ENCODE data around the gene PRKRIP1. TPM values are rescaled to one million over a fixed set of nuclear protein-coding genes. Genes with fewer than 3 reads are reported as not detected.
"Not testable (repeated sequence)": the region's sequence is repeated elsewhere in the genome, so short reads cannot be mapped to it uniquely, and the experiment has no call there.

PRKRIP1 gene
- polyA plus RNA-seq, 1 donor (not counting 4 experiments of a cell fraction or from before 2014, with no cell fraction given) = 12.5 TPM

DNA sequence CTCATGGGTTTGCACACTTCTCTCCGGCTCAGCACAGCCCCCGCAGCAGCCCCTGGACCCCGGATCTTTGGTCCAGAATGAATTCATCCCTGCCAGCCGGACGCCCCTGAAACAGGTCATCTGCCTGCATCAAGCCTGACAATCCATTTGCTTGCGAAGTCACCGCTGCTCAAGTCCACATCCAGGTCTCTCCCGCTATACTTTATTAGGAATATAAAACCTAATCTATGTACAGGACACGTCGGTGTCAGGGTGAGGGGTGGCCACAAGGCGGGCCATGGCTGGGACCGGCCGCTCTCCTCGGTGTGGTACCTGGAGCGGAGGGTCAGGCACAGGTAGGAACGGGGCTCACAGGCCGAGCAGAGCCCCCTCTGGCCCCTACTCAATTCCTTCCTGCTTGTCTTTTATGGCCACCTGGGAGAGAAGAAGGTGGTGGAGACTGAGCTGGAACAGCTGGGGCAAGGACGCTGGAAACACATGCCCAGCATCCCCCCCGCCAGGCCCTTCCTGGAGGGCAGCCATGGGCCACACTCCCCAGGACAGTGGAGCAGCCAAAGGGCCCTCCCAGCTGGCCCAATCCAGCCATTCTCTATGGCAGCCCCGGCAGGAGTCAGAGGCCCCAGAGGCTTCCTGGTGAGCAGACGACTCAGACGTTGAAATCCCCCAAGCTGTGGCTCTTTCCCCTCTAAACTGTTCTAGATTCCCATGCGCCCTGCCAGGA is 77.3 kb downstream of the PRKRIP1 start:
- Histone ChIP-seq H3K9me1 (ENCODE audit: control insufficient read depth, extremely low read depth, insufficient read depth, low read length) (no peaks in the 10 kb centered on the region), H3K9ac (ENCODE audit: control insufficient read depth, extremely low read depth, insufficient read depth, low read length) (no peak overlapping the region), H3K4me3 (ENCODE audit: control insufficient read depth in 2 of 3, extremely low read depth in 1 of 3, insufficient read depth in 2 of 3, low read depth in 1 of 3, low read length in 3 of 3) (no peak overlapping the region), H3K27me3 (ENCODE audit: control insufficient read depth, extremely low read depth, insufficient read depth, low read length) (no peaks in the 10 kb centered on the region), H3K79me2 (ENCODE audit: control insufficient read depth, insufficient read depth, low read length) (peaks cover 2% of the 10 kb centered on the region), H2AFZ (ENCODE audit: control insufficient read depth, low read length) (no peak overlapping the region), H3K4me1 (ENCODE audit: control insufficient read depth, extremely low read depth, insufficient read depth, low read length) (no peaks in the 10 kb centered on the region), H3K36me3 (ENCODE audit: control insufficient read depth in 2 of 2, extremely low read depth in 1 of 2, insufficient read depth in 2 of 2, low read length in 2 of 2) (peaks cover 6 to 8% of the 10 kb centered on the region in 2 experiments), H3K4me2 (ENCODE audit: control insufficient read depth, extremely low read depth, insufficient read depth, low read depth, low read length) (no peak overlapping the region), H3K27ac (ENCODE audit: control insufficient read depth, insufficient read depth, low read length) (no peak overlapping the region), H3K9me3 (ENCODE audit: control insufficient read depth, low read depth, low read length) (no peaks in the 10 kb centered on the region), H4K20me1 (ENCODE audit: control insufficient read depth, extremely low read depth, insufficient read depth, low read length) (no peaks in the 10 kb centered on the region)
- dilution Hi-C loops (cut with MboI; ENCODE audit: extremely low pct_ligation_motif_present, low sequenced_read_pairs) = no loop called here
- no peak for FAIRE-seq
- DNase-seq (ENCODE audit: low read depth, low spot score) = no peak
- no peak for TF ChIP-seq EZH2 (IDR thresholded peaks at IDR 0.05; ENCODE audit: low read length)
- TF ChIP-seq, protein P1, sequence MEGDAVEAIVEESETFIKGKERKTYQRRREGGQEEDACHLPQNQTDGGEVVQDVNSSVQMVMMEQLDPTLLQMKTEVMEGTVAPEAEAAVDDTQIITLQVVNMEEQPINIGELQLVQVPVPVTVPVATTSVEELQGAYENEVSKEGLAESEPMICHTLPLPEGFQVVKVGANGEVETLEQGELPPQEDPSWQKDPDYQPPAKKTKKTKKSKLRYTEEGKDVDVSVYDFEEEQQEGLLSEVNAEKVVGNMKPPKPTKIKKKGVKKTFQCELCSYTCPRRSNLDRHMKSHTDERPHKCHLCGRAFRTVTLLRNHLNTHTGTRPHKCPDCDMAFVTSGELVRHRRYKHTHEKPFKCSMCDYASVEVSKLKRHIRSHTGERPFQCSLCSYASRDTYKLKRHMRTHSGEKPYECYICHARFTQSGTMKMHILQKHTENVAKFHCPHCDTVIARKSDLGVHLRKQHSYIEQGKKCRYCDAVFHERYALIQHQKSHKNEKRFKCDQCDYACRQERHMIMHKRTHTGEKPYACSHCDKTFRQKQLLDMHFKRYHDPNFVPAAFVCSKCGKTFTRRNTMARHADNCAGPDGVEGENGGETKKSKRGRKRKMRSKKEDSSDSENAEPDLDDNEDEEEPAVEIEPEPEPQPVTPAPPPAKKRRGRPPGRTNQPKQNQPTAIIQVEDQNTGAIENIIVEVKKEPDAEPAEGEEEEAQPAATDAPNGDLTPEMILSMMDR (optimal IDR thresholded peaks at IDR 0.05 in 1 of 3, IDR thresholded peaks at IDR 0.05 in 1 of 3, conservative IDR thresholded peaks at IDR 0.05 in 1 of 3; ENCODE audit: extremely low read depth in 1 of 3, insufficient read depth in 2 of 3, low read length in 3 of 3) = no peak

DNA sequence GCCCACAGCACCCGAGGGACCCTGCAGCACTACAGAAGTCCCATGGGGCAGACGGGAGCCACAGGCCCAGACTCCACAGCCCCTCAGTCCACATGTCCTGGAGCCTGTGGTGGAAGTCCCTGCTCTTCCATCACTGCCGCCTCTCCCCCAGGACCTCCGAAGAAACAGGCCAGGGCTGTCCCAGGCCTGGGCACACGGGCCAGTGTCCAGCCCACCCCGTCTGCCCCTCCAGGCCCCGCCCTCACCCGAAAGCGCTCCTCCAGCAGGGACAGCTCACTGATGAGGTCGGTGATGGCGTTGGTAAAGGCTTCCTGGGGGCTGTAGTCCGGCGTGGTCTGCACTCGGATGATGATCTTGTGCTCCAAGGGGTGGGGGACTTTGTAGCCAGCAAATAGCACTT is 78.0 kb downstream of the PRKRIP1 start:
- H3K36me3 ChIP-seq (ENCODE audit: control insufficient read depth in 2 of 2, extremely low read depth in 1 of 2, insufficient read depth in 2 of 2, low read length in 2 of 2); H3K27me3 ChIP-seq (ENCODE audit: control insufficient read depth, extremely low read depth, insufficient read depth, low read length); H3K9me3 ChIP-seq (ENCODE audit: control insufficient read depth, low read depth, low read length); H3K4me3 ChIP-seq (ENCODE audit: control insufficient read depth in 2 of 3, extremely low read depth in 1 of 3, insufficient read depth in 2 of 3, low read depth in 1 of 3, low read length in 3 of 3); H3K4me2 ChIP-seq (ENCODE audit: control insufficient read depth, extremely low read depth, insufficient read depth, low read depth, low read length); H2AFZ ChIP-seq (ENCODE audit: control insufficient read depth, low read length); DNase-seq (ENCODE audit: low read depth, low spot score); H4K20me1 ChIP-seq (ENCODE audit: control insufficient read depth, extremely low read depth, insufficient read depth, low read length); H3K9me1 ChIP-seq (ENCODE audit: control insufficient read depth, extremely low read depth, insufficient read depth, low read length); H3K4me1 ChIP-seq (ENCODE audit: control insufficient read depth, extremely low read depth, insufficient read depth, low read length); H3K9ac ChIP-seq (ENCODE audit: control insufficient read depth, extremely low read depth, insufficient read depth, low read length); FAIRE-seq; H3K79me2 ChIP-seq (ENCODE audit: control insufficient read depth, insufficient read depth, low read length); H3K27ac ChIP-seq (ENCODE audit: control insufficient read depth, insufficient read depth, low read length); dilution Hi-C loops (cut with MboI; ENCODE audit: extremely low pct_ligation_motif_present, low sequenced_read_pairs): not testable (repeated sequence)

DNA sequence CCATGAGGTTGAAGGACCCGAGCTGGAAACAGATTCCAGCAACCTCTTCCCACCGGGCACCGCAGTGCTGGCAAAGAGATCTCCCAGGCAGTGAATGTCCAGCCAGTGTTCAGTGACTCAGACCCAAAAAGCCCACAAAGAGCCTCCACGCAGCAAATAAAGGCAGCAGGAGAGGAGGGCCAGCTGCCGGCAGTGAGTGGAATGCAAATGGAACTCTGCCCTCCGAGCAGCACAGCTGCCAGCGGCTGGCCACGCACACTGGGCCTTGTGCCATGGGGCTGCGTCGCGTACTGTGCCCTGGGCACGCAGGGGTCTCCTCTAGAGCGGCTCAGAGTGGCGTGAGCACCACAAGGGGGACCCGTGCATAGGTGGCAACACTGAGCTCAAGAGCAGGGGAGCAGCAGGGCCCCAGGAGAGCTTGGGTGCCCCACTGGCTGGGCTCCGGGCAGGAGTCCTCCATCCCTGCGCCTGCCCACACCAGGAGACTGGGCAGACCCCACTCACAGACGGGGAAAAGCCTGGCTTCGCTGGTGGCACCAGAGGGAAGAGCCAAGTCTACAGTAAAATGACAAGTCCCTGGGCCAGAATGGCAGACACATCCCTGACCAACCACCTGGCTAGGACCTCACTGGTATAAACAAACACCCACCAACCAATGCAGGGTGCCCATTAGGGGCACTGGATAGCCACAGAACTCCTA is 78.7 kb downstream of the PRKRIP1 start:
- H3K4me3 ChIP-seq (ENCODE audit: control insufficient read depth in 2 of 3, extremely low read depth in 1 of 3, insufficient read depth in 2 of 3, low read depth in 1 of 3, low read length in 3 of 3); H3K36me3 ChIP-seq (ENCODE audit: control insufficient read depth in 2 of 2, extremely low read depth in 1 of 2, insufficient read depth in 2 of 2, low read length in 2 of 2); H2AFZ ChIP-seq (ENCODE audit: control insufficient read depth, low read length); FAIRE-seq; H4K20me1 ChIP-seq (ENCODE audit: control insufficient read depth, extremely low read depth, insufficient read depth, low read length); H3K27ac ChIP-seq (ENCODE audit: control insufficient read depth, insufficient read depth, low read length); H3K4me1 ChIP-seq (ENCODE audit: control insufficient read depth, extremely low read depth, insufficient read depth, low read length); H3K9ac ChIP-seq (ENCODE audit: control insufficient read depth, extremely low read depth, insufficient read depth, low read length); H3K79me2 ChIP-seq (ENCODE audit: control insufficient read depth, insufficient read depth, low read length); H3K27me3 ChIP-seq (ENCODE audit: control insufficient read depth, extremely low read depth, insufficient read depth, low read length); dilution Hi-C loops (cut with MboI; ENCODE audit: extremely low pct_ligation_motif_present, low sequenced_read_pairs); DNase-seq (ENCODE audit: low read depth, low spot score); H3K4me2 ChIP-seq (ENCODE audit: control insufficient read depth, extremely low read depth, insufficient read depth, low read depth, low read length); H3K9me3 ChIP-seq (ENCODE audit: control insufficient read depth, low read depth, low read length); H3K9me1 ChIP-seq (ENCODE audit: control insufficient read depth, extremely low read depth, insufficient read depth, low read length): not testable (repeated sequence)

Small RNA genes lying within 50 kb of the gene (small RNA-seq; reads per million reads assigned to genes)
- gene AC091390.4 (ENCODE audit: insufficient read length in 3 of 3, low read depth in 3 of 3, low replicate concordance in 1 of 3) = 0 reads per million in 3 experiments
- gene MIR548O (ENCODE audit: insufficient read length in 3 of 3, low read depth in 3 of 3, low replicate concordance in 1 of 3) = 0 reads per million in 3 experiments

Other genes starting within 250 kb of the PRKRIP1 start
- gene SH2B2, start 109.5 kb upstream of the PRKRIP1 start, polyA plus RNA-seq = 0.26 to 0.64 TPM (median 0.59 TPM) in 3 replicates
- gene SPDYE6, start 39.9 kb upstream of the PRKRIP1 start, polyA plus RNA-seq = not detected in 3 replicates
- 2.0 to 4.3 TPM (median 4.1 TPM) in 3 replicates for gene ORAI2, start 37.2 kb downstream of the PRKRIP1 start, polyA plus RNA-seq
- 3.1 to 5.5 TPM (median 3.7 TPM) in 3 replicates for gene ALKBH4, start 68.5 kb downstream of the PRKRIP1 start, polyA plus RNA-seq
- 11.3 to 15.3 TPM (median 14.4 TPM) in 3 replicates for gene LRWD1, start 68.6 kb downstream of the PRKRIP1 start, polyA plus RNA-seq
- 65.0 to 71.8 TPM (median 65.9 TPM) in 3 replicates for gene POLR2J, start 82.6 kb downstream of the PRKRIP1 start, polyA plus RNA-seq
- 0.45 to 1.2 TPM (median 0.49 TPM) in 3 replicates for gene RASA4B, start 121.4 kb downstream of the PRKRIP1 start, polyA plus RNA-seq
- 4.6 to 27.3 TPM (median 6.3 TPM) in 3 replicates for gene UPK3BL2, start 147.3 kb downstream of the PRKRIP1 start, polyA plus RNA-seq
- gene SPDYE2, start 154.9 kb downstream of the PRKRIP1 start, polyA plus RNA-seq = not detected in 3 replicates
- gene POLR2J3, start 176.2 kb downstream of the PRKRIP1 start, polyA plus RNA-seq = 30.0 to 93.6 TPM (median 44.4 TPM) in 3 replicates
- gene RASA4, start 220.4 kb downstream of the PRKRIP1 start, polyA plus RNA-seq = 0.39 to 1.3 TPM (median 1.1 TPM) in 3 replicates
- 20.3 to 112 TPM (median 48.2 TPM) in 3 replicates for gene UPK3BL1, start 246.4 kb downstream of the PRKRIP1 start, polyA plus RNA-seq